ENCODE results near the gene UBL3. TPM values are rescaled to one million over a fixed set of nuclear protein-coding genes. Genes with fewer than 3 reads are reported as not detected.
A peak's percentile ranks its signal among the peaks of the same experiment; 100 is the strongest.

UBL3 gene
- total and polyA plus RNA-seq, 10 of the 15 experiments (the other 5 are each of a cell fraction or from before 2014, with no cell fraction given) = 5.5 to 13.7 (median 10.6) TPM

GRCh38 chr13:29758531-29759114, 91.8 kb downstream of the UBL3 start (continued):
- TF ChIP-seq ATF7 (IDR thresholded peaks at IDR 0.05; ENCODE audit: low read depth) = peak; percentile 94
- TF ChIP-seq FOS (IDR thresholded peaks at IDR 0.05; ENCODE audit: borderline replicate concordance, extremely low read depth, insufficient read length) = no peak
- TF ChIP-seq SUPT20H (IDR thresholded peaks at IDR 0.05; ENCODE audit: borderline replicate concordance, control insufficient read depth, low read depth, low read length) = no peak
- TF ChIP-seq EP300 (IDR thresholded peaks at IDR 0.05; ENCODE audit: borderline replicate concordance in 1 of 2, control insufficient read depth in 1 of 2, low read depth in 2 of 2, low read length in 2 of 2) = peak; percentile 67 to 76; a peak in 3 of 4 replicates
- no peak for TF ChIP-seq CHD4 (IDR thresholded peaks at IDR 0.05)
- TF ChIP-seq HDGF (IDR thresholded peaks at IDR 0.05) = peak; percentile 54; the same call in 1 of the 2 replicates
- peak; percentile 87 for TF ChIP-seq MTA2 (IDR thresholded peaks at IDR 0.05; ENCODE audit: low read depth)
- peak in 1 of 2 experiments; percentile 57; a peak in 1 of 4 replicates for TF ChIP-seq CEBPB (IDR thresholded peaks at IDR 0.05; ENCODE audit: borderline replicate concordance in 1 of 2, low read depth in 2 of 2, low read length in 2 of 2)
- no peak for TF ChIP-seq PAX8 (IDR thresholded peaks at IDR 0.05)
- TF ChIP-seq NBN (IDR thresholded peaks at IDR 0.05) = peak; percentile 90
- TF ChIP-seq IKZF2 (IDR thresholded peaks at IDR 0.05) = peak; percentile 96
- TF ChIP-seq MEF2B (IDR thresholded peaks at IDR 0.05; ENCODE audit: partially characterized antibody, poor library complexity, severe bottlenecking) = peak; percentile 81
- no peak for TF ChIP-seq CBX3 (IDR thresholded peaks at IDR 0.05; ENCODE audit: borderline replicate concordance, low read depth)
- no peak; a peak in 1 of 3 replicates for TF ChIP-seq EGR1 (IDR thresholded peaks at IDR 0.05; ENCODE audit: borderline replicate concordance in 1 of 2, low read depth in 2 of 2, low read length in 2 of 2)
- peak; percentile 55; the same call in 1 of the 2 replicates for TF ChIP-seq CHD2 (IDR thresholded peaks at IDR 0.05; ENCODE audit: borderline replicate concordance, low read depth, low read length)
- no peak for TF ChIP-seq LARP7 (IDR thresholded peaks at IDR 0.05)
- TF ChIP-seq KLF5 (IDR thresholded peaks at IDR 0.05; ENCODE audit: partially characterized antibody) = peak; percentile 62
- no peak for TF ChIP-seq ZNF217 (IDR thresholded peaks at IDR 0.05)
- TF ChIP-seq NFIC (IDR thresholded peaks at IDR 0.05; ENCODE audit: low read depth, low read length) = peak; percentile 87; the same call in 1 of the 2 replicates
- TF ChIP-seq CHD1 (IDR thresholded peaks at IDR 0.05; ENCODE audit: low read depth, low read length) = no peak
- no peak for TF ChIP-seq E4F1 (IDR thresholded peaks at IDR 0.05; ENCODE audit: borderline replicate concordance, partially characterized antibody)
- TF ChIP-seq CEBPZ (IDR thresholded peaks at IDR 0.05; ENCODE audit: low read depth, low read length) = no peak
- no peak for TF ChIP-seq SRF (IDR thresholded peaks at IDR 0.05; ENCODE audit: low read depth in 2 of 2, low read length in 2 of 2)
- peak; percentile 68; the same call in 1 of the 2 replicates for TF ChIP-seq BMI1 (IDR thresholded peaks at IDR 0.05; ENCODE audit: borderline replicate concordance)
- no peak for TF ChIP-seq RB1 (IDR thresholded peaks at IDR 0.05; ENCODE audit: borderline replicate concordance)
- no peak for TF ChIP-seq POLR2A (IDR thresholded peaks at IDR 0.05; ENCODE audit: low read depth, low read length)
- TF ChIP-seq ZNF207 (IDR thresholded peaks at IDR 0.05; ENCODE audit: borderline replicate concordance) = no peak
